ENCODE data around the gene LRRC61.

The LRRC61 gene

GRCh38 chr7:150333659-150334058 lies 10.5 kb downstream of the LRRC61 start:
- no peak for DNase-seq

- no peak for DNase-seq
Observed at GRCh38 chr7:150334108-150334507, 11.0 kb downstream of the LRRC61 start.

- no peak for DNase-seq
Observed at GRCh38 chr7:150335108-150335773, 12.1 kb downstream of the LRRC61 start.

GRCh38 chr7:150335774-150336112 lies 12.6 kb downstream of the LRRC61 start:
- DNase-seq: no peak

GRCh38 chr7:150336746-150337145 lies 13.6 kb downstream of the LRRC61 start:
- no peak for DNase-seq

- no peak for DNase-seq
Observed at GRCh38 chr7:150337179-150337578, 14.0 kb downstream of the LRRC61 start.

- DNase-seq: no peak
Observed at GRCh38 chr7:150337659-150338081, 14.5 kb downstream of the LRRC61 start.

- no peak for DNase-seq
Observed at GRCh38 chr7:150338166-150338829, 15.1 kb downstream of the LRRC61 start.

- DNase-seq: no peak
Observed at GRCh38 chr7:150339409-150339809, 16.3 kb downstream of the LRRC61 start.

- no peak for DNase-seq
Observed at GRCh38 chr7:150340024-150340749, 17.0 kb downstream of the LRRC61 start.

- no peak for DNase-seq
Observed at GRCh38 chr7:150340875-150341262, 17.7 kb downstream of the LRRC61 start.

- no peak for DNase-seq
Observed at GRCh38 chr7:150341263-150342120, 18.3 kb downstream of the LRRC61 start, which contains the start of gene RARRES2. RARRES2 (minus strand) TSS chr7:150341629; CDS start chr7:150340609, 1,020 bp downstream.

- no peak for DNase-seq
Observed at GRCh38 chr7:150342121-150342408, 18.9 kb downstream of the LRRC61 start.

GRCh38 chr7:150343225-150343624 lies 20.1 kb downstream of the LRRC61 start:
- DNase-seq: no peak

- no peak for DNase-seq
Observed at GRCh38 chr7:150344299-150344698, 21.1 kb downstream of the LRRC61 start.

GRCh38 chr7:150345012-150345411 lies 21.9 kb downstream of the LRRC61 start:
- DNase-seq: no peak

- no peak for DNase-seq
Observed at GRCh38 chr7:150346922-150347321, 23.8 kb downstream of the LRRC61 start.

- DNase-seq: no peak
Observed at GRCh38 chr7:150351587-150352194, 28.5 kb downstream of the LRRC61 start.

- DNase-seq: no peak
Observed at GRCh38 chr7:150355666-150356059, 32.5 kb downstream of the LRRC61 start.

- no peak for DNase-seq
Observed at GRCh38 chr7:150356265-150356897, 33.2 kb downstream of the LRRC61 start.

- DNase-seq: peak; percentile 55
Observed at GRCh38 chr7:150357270-150357669, 34.1 kb downstream of the LRRC61 start.

GRCh38 chr7:150357771-150358427 lies 34.7 kb downstream of the LRRC61 start:
- no peak for DNase-seq

Measured in activated T-cell treated with anti-CD3 and anti-CD28 coated beads for 4 hours (primary cell).